B cell (primary cell): ENCODE results near the gene KIF17. TPM values are rescaled to one million over a fixed set of nuclear protein-coding genes. Genes with fewer than 3 reads are reported as not detected.

Experiments used
- ATAC-seq: fragments of 200-7000 bp; cut with Tn5 transposase; one replicate; pipeline ENCODE4 v1.10.0; 2021; ENCODE audit warnings: low read depth, mild to moderate bottlenecking, moderate number of reproducible peaks, moderate library complexity
- CTCF ChIA-PET: fragments of 350-600 bp; sonication (Branson Sonifier 250); formaldehyde crosslinking; loops from one replicate; lab custom pipeline; 2021; ENCODE audit warnings: antibody characterized with exemption, inconsistent platforms; lab: Charles Lee
- POLR2A ChIA-PET: fragments of 350-600 bp; sonication (Branson Sonifier 250); formaldehyde crosslinking; loops from one replicate; lab custom pipeline; 2021; ENCODE audit warnings: antibody characterized with exemption; lab: Charles Lee
- DNase-seq: peaks from one replicate; pipeline ENCODE4 v3.0.0; 2013
- H2AFZ ChIP-seq: 2 replicates; pipeline ENCODE4 v1.6.1; 2012; ENCODE audit warnings: mild to moderate bottlenecking, low read depth, low read length; ENCODE audit not compliant: insufficient read depth, poor library complexity, severe bottlenecking
- H3K27ac ChIP-seq, 2 donors: 1 replicate in 1 of 2; 2 replicates in 1 of 2; pipeline ENCODE4 v1.5.1; 2012 to 2013; ENCODE audit warnings: low read length in 2 of 2, mild to moderate bottlenecking in 2 of 2, moderate library complexity in 1 of 2
- H3K27me3 ChIP-seq, 4 experiments: fragments of 200-600 bp in 1 of 4; sonication (generic) in 1 of 4; replicated peaks in 1 of 4; 1 replicate in 2 of 4; 2 replicates in 2 of 4; pipeline versions ENCODE4 v1.6.1 to v1.7.0; 2013 to 2016; ENCODE audit warnings: low read length in 3 of 4, mild to moderate bottlenecking in 2 of 4, mixed read lengths in 1 of 4, moderate library complexity in 1 of 4; ENCODE audit not compliant: insufficient read depth in 4 of 4, control insufficient read depth in 3 of 4; ENCODE audit errors: control extremely low read depth in 1 of 4
- H3K36me3 ChIP-seq, 2 experiments: replicated peaks in 1 of 2; 1 replicate in 1 of 2; 2 replicates in 1 of 2; pipeline versions ENCODE4 v1.6.1 to v1.7.1; 2013; ENCODE audit warnings: low read length in 1 of 2; ENCODE audit not compliant: insufficient read depth in 2 of 2, control insufficient read depth in 1 of 2; ENCODE audit errors: control extremely low read depth in 1 of 2, extremely low read depth in 1 of 2
- H3K4me1 ChIP-seq, 2 donors: fragments of 200-600 bp in 1 of 2; sonication (generic) in 1 of 2; 1 replicate in 1 of 2; 2 replicates in 1 of 2; pipeline versions ENCODE4 v1.5.1 to v1.6.1; 2013 to 2017; ENCODE audit warnings: low read length in 2 of 2; ENCODE audit not compliant: control insufficient read depth in 2 of 2, insufficient read depth in 2 of 2
- H3K4me2 ChIP-seq: replicated peaks from 2 replicates; pipeline ENCODE3; 2012; ENCODE audit warnings: mild to moderate bottlenecking, low read depth, low read length; ENCODE audit not compliant: poor library complexity, severe bottlenecking
- H3K4me3 ChIP-seq, 5 experiments: fragments of 200-600 bp in 1 of 5; sonication (generic) in 1 of 5; 1 replicate in 3 of 5; 2 replicates in 2 of 5; pipeline versions ENCODE4 v1.5.1 to v1.7.0; 2011 to 2016; ENCODE audit warnings: low read length in 4 of 5, mild to moderate bottlenecking in 4 of 5, low read depth in 2 of 5, control low read depth in 1 of 5, moderate library complexity in 1 of 5; ENCODE audit not compliant: insufficient read depth in 1 of 5; ENCODE audit errors: control extremely low read depth in 1 of 5, extremely low read depth in 1 of 5
- H3K79me2 ChIP-seq: fragments of 200-600 bp; sonication (generic); one replicate; pipeline ENCODE4 v1.6.0; 2016; ENCODE audit warnings: low read length; ENCODE audit not compliant: control insufficient read depth, insufficient read depth
- H3K9ac ChIP-seq: fragments of 200-600 bp; sonication (generic); 2 replicates; pipeline ENCODE4 v1.6.1; 2017; ENCODE audit warnings: mild to moderate bottlenecking, low read length, moderate library complexity
- H3K9me3 ChIP-seq, 3 donors: one replicate each; pipeline versions ENCODE4 v1.6.1 to v1.7.1; 2013; ENCODE audit warnings: low read length in 2 of 3; ENCODE audit not compliant: control insufficient read depth in 2 of 3, insufficient read depth in 1 of 3; ENCODE audit errors: control extremely low read depth in 1 of 3
- H4K20me1 ChIP-seq: 2 replicates; pipeline ENCODE4 v1.6.0; 2012; ENCODE audit warnings: mild to moderate bottlenecking, low read length; ENCODE audit not compliant: insufficient read depth, control insufficient read depth, poor library complexity, severe bottlenecking
- H3K27ac Mint-ChIP-seq: one replicate; pipeline ENCODE4 v1.8.0; 2021; ENCODE audit warnings: mixed read lengths
- H3K27me3 Mint-ChIP-seq: one replicate; pipeline ENCODE4 v1.8.0; 2021; ENCODE audit warnings: mixed read lengths
- H3K4me1 Mint-ChIP-seq: one replicate; pipeline ENCODE4 v1.8.0; 2021; ENCODE audit warnings: mixed read lengths
- H3K4me3 Mint-ChIP-seq: one replicate; pipeline ENCODE4 v1.8.0; 2021; ENCODE audit warnings: mixed read lengths
- H3K9me3 Mint-ChIP-seq: one replicate; pipeline ENCODE4 v1.8.0; 2022; ENCODE audit warnings: mixed read lengths; ENCODE audit not compliant: insufficient read depth
- EZH2 ChIP-seq: IDR thresholded peaks from 2 replicates; pipeline ENCODE4 v1.6.1; 2012; ENCODE audit warnings: borderline replicate concordance, low read depth, mild to moderate bottlenecking, moderate library complexity, low read length; ENCODE audit not compliant: insufficient read depth, poor library complexity, severe bottlenecking
- WGBS: methylation state at CpG from one replicate; pipeline ENCODE4 v1.1.5; 2013; ENCODE audit warnings: missing lambda C conversion rate; ENCODE audit not compliant: insufficient coverage; 5-methylcytosine and 5-hydroxymethylcytosine counted together
- intact Hi-C: fragments of 100-400 bp; cut with micrococcal nuclease; formaldehyde crosslinking; loops from one replicate; pipeline ENCODE4 v1.10.0; 2022
- polyA plus RNA-seq: library from polyadenylated mRNA; depleted of rRNA; stranded (reverse); fragments of >200 nt; gene quantifications from 2 replicates; pipeline ENCODE4 v1.2.3, GENCODE V29; 2012
- total RNA-seq, 2 donors: library from RNA; stranded (reverse); fragments of 120-200 nt in 1 of 2; gene quantifications; 1 replicate in 1 of 2; 2 replicates in 1 of 2; pipeline versions ENCODE4 v1.2.3 to v1.2.4, GENCODE V29; 2013 to 2022
- TF ChIP-seq, protein P1 (sequence below): fragments of 200-600 bp; IDR thresholded peaks from one replicate; pipeline ENCODE4 v1.8.0; 2022; ENCODE audit warnings: antibody characterized with exemption, mild to moderate bottlenecking

KIF17 gene
- total and polyA plus RNA-seq, 2 donors (not counting 1 experiment from before 2014, with no cell fraction given), result not detected

DNA sequence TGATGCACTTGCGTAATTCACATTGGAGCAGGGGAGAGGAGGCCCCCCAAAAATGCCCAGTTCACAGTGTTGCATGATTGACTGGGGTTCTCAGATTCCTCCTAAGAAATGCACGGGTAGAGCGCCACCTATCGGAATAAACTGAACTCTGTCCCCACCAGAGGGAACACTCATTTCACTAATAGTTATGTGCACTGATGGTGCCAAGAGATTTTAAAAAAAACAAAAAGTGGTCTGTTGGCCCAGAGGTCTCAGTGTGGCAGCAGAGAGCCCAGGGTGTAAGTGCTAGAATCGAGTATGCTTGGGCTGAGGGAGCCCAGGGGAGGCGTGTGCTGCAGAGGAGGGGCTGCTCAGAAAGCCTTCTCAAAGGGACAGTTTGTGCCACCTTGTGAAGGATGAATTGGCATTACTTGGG is 77.6 kb downstream of the KIF17 start:
- Histone ChIP-seq H3K4me2 (no peak overlapping the region), H3K4me1 (no peaks in the 10 kb centered on the region), H3K79me2 (no peaks in the 10 kb centered on the region), H3K9me3 (no peaks in the 10 kb centered on the region), H3K27ac (no peak overlapping the region), H3K4me3 (no peak overlapping the region), H4K20me1 (no peaks in the 10 kb centered on the region), H3K27me3 (no peaks in the 10 kb centered on the region), H3K36me3 (peaks cover 0 to 12% of the 10 kb centered on the region in 2 experiments), H3K9ac (no peak overlapping the region), H2AFZ (no peak overlapping the region)
- no peak overlapping the region for H3K27ac Mint-ChIP-seq
- intact Hi-C loops, result loop anchor here (1.0 kb wide), 1 partner anchor 118 kb away; no protein-coding TSS in a partner anchor
- CTCF ChIA-PET, result interaction anchor here (0.7 to 4.4 kb wide), 3 partner anchors 10 to 115 kb away, joined by 3 to 27 read pairs (median 12); no protein-coding TSS in a partner anchor
- no peak overlapping the region for H3K4me3 Mint-ChIP-seq
- H3K9me3 Mint-ChIP-seq, result no peaks in the 10 kb centered on the region
- WGBS, result 71% methylated on average over 3 of the region's 6 CpGs
- no peaks in the 10 kb centered on the region for H3K27me3 Mint-ChIP-seq
- ATAC-seq, result peak; percentile 74
- POLR2A ChIA-PET, result no interaction called here
- no peak for TF ChIP-seq EZH2
- TF ChIP-seq, protein P1, sequence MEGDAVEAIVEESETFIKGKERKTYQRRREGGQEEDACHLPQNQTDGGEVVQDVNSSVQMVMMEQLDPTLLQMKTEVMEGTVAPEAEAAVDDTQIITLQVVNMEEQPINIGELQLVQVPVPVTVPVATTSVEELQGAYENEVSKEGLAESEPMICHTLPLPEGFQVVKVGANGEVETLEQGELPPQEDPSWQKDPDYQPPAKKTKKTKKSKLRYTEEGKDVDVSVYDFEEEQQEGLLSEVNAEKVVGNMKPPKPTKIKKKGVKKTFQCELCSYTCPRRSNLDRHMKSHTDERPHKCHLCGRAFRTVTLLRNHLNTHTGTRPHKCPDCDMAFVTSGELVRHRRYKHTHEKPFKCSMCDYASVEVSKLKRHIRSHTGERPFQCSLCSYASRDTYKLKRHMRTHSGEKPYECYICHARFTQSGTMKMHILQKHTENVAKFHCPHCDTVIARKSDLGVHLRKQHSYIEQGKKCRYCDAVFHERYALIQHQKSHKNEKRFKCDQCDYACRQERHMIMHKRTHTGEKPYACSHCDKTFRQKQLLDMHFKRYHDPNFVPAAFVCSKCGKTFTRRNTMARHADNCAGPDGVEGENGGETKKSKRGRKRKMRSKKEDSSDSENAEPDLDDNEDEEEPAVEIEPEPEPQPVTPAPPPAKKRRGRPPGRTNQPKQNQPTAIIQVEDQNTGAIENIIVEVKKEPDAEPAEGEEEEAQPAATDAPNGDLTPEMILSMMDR, result peak; percentile 92
- H3K4me1 Mint-ChIP-seq, result no peaks in the 10 kb centered on the region
- peak; percentile 74 for DNase-seq

DNA sequence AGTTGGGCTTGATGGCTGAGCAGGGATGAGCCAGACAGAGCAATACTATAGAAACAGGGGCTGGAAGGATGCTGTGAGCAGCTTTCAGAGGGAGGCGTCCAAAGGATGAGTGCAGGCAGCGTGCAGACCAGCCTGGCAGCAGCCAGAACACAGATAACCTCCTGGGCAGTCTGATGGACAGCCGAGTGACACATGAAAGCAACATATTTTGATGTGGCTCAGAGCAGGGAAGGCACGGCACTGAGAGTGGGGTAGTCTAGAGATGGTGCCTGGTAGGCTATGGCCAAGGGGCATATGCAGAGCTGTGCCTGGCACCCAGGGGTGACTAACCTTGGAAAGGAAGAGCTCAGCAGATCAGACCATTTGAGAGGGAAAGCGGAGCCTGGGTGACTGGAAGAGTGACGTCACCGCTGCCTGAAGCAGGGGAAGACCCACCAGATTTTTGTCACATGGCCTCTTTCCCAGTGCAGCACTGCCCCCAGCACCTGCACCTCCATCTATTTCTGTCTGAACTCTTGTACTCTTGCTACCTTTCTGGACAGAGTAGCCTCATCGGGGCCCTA is 80.9 kb downstream of the KIF17 start:
- Mint-ChIP-seq H3K4me3 (no peak overlapping the region), H3K27ac (no peak overlapping the region), H3K27me3 (no peaks in the 10 kb centered on the region), H3K9me3 (no peaks in the 10 kb centered on the region), H3K4me1 (peaks cover 14% of the 10 kb centered on the region)
- Histone ChIP-seq H3K4me1 (peaks cover 8 to 16% of the 10 kb centered on the region in 2 donors), H2AFZ (no peak overlapping the region), H3K36me3 (peaks cover 0 to 2% of the 10 kb centered on the region in 2 experiments), H3K9me3 (no peaks in the 10 kb centered on the region), H3K27ac (no peak overlapping the region), H3K27me3 (no peaks in the 10 kb centered on the region), H3K4me3 (no peak overlapping the region), H3K9ac (no peak overlapping the region), H3K79me2 (no peaks in the 10 kb centered on the region), H3K4me2 (no peak overlapping the region), H4K20me1 (no peaks in the 10 kb centered on the region)
- TF ChIP-seq, protein P1, result no peak
- no peak for TF ChIP-seq EZH2
- intact Hi-C loops, result no loop called here
- DNase-seq (no peak), ATAC-seq (no peak)
- CTCF ChIA-PET, result interaction anchor here (1.0 to 2.4 kb wide), 5 partner anchors 10 to 718 kb away, joined by 3 to 9 read pairs (median 4); no protein-coding TSS in a partner anchor
- POLR2A ChIA-PET, result no interaction called here
- WGBS, result 95% methylated on average over 8 of the region's 8 CpGs
